ENCODE measurements around the gene OLFM4.

Gene OLFM4

GRCh38 chr13:53043398-53043797 lies 14.8 kb downstream of the OLFM4 start:
- Histone ChIP-seq H3K4me2 (ENCODE audit: low read length) (no peak overlapping the region), H3K4me1 (ENCODE audit: control insufficient read depth, low read depth, low read length) (no peaks in the 10 kb centered on the region), H3K56ac (ENCODE audit: low read length) (no peak overlapping the region), H4K8ac (ENCODE audit: low read depth, low read length) (no peak overlapping the region), H3K9ac (ENCODE audit: low read length) (no peak overlapping the region), H3K79me2 (ENCODE audit: control insufficient read depth, insufficient read depth, low read length) (no peaks in the 10 kb centered on the region), H2AK5ac (ENCODE audit: low read length) (no peak overlapping the region), H3K23ac (ENCODE audit: low read length) (no peak overlapping the region), H2BK15ac (replicated peaks; ENCODE audit: low read depth) (no peak overlapping the region), H4K5ac (ENCODE audit: low read length) (no peak overlapping the region), H3K4ac (ENCODE audit: low read depth, low read length) (no peak overlapping the region), H3K36me3 (ENCODE audit: control insufficient read depth, insufficient read depth, low read length) (no peaks in the 10 kb centered on the region), H2BK5ac (ENCODE audit: low read length) (no peak overlapping the region), H3K27me3 (ENCODE audit: insufficient read depth, low read length, poor library complexity) (no peaks in the 10 kb centered on the region), H3K18ac (ENCODE audit: low read length) (no peak overlapping the region), H3K4me3 (ENCODE audit: low read length) (no peak overlapping the region), H3K79me1 (ENCODE audit: low read length) (no peaks in the 10 kb centered on the region), H2BK120ac (ENCODE audit: low read depth, low read length) (no peak overlapping the region), H3K27ac (ENCODE audit: low read depth, low read length) (no peak overlapping the region)
- peak; percentile 49 for DNase-seq
- no CpG with 5 or more reads among the region's 2 CpGs for WGBS (ENCODE audit: extremely low coverage, insufficient coverage, low lambda C conversion rate)

- H3K9ac ChIP-seq (ENCODE audit: low read length): no peak overlapping the region
- H2BK15ac ChIP-seq (replicated peaks; ENCODE audit: low read depth): no peak overlapping the region
- no peak overlapping the region for H4K8ac ChIP-seq (ENCODE audit: low read depth, low read length)
- H2AK5ac ChIP-seq (ENCODE audit: low read length): no peak overlapping the region
- H3K4me3 ChIP-seq (ENCODE audit: low read length): no peak overlapping the region
- DNase-seq: no peak
- no peaks in the 10 kb centered on the region for H3K4me1 ChIP-seq (ENCODE audit: control insufficient read depth, low read depth, low read length)
- H2BK120ac ChIP-seq (ENCODE audit: low read depth, low read length): no peak overlapping the region
- no peaks in the 10 kb centered on the region for H3K79me1 ChIP-seq (ENCODE audit: low read length)
- H2BK5ac ChIP-seq (ENCODE audit: low read length): no peak overlapping the region
- H3K27ac ChIP-seq (ENCODE audit: low read depth, low read length): no peak overlapping the region
- H3K18ac ChIP-seq (ENCODE audit: low read length): no peak overlapping the region
- no peak overlapping the region for H3K23ac ChIP-seq (ENCODE audit: low read length)
- H4K5ac ChIP-seq (ENCODE audit: low read length): no peak overlapping the region
- H3K27me3 ChIP-seq (ENCODE audit: insufficient read depth, low read length, poor library complexity): no peaks in the 10 kb centered on the region
- no peak overlapping the region for H3K4me2 ChIP-seq (ENCODE audit: low read length)
- no peak overlapping the region for H3K4ac ChIP-seq (ENCODE audit: low read depth, low read length)
- H3K36me3 ChIP-seq (ENCODE audit: control insufficient read depth, insufficient read depth, low read length): no peaks in the 10 kb centered on the region
- no peaks in the 10 kb centered on the region for H3K79me2 ChIP-seq (ENCODE audit: control insufficient read depth, insufficient read depth, low read length)
- H3K56ac ChIP-seq (ENCODE audit: low read length): no peak overlapping the region
Observed at GRCh38 chr13:53045189-53045588, 16.6 kb downstream of the OLFM4 start.

DNA sequence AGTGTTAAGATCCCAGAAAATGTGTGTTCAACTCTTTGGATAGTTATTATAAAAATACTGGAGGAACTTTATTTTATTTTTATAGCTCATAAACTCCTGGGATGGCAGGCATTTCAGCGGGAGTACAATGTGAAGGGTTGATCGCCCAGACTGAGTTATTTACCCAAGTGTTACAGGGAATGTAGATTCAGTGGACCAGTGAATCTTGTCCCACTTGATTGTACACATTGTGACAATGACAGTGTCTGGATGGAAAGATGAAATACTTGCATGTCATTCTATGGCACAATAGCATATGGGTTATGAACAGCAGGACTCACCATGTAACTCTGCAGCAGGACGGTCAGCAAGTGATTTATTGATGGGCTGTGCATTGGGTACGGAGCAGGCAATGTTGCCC lies 20.3 kb downstream of the OLFM4 start:
- Histone ChIP-seq H2AK5ac (ENCODE audit: low read length) (no peak overlapping the region), H4K5ac (ENCODE audit: low read length) (no peak overlapping the region), H3K4me3 (ENCODE audit: low read length) (no peak overlapping the region), H3K79me1 (ENCODE audit: low read length) (no peaks in the 10 kb centered on the region), H3K27ac (ENCODE audit: low read depth, low read length) (no peak overlapping the region), H3K4ac (ENCODE audit: low read depth, low read length) (no peak overlapping the region), H3K18ac (ENCODE audit: low read length) (no peak overlapping the region), H2BK15ac (replicated peaks; ENCODE audit: low read depth) (no peak overlapping the region), H3K23ac (ENCODE audit: low read length) (no peak overlapping the region), H3K4me1 (ENCODE audit: control insufficient read depth, low read depth, low read length) (no peaks in the 10 kb centered on the region), H3K56ac (ENCODE audit: low read length) (no peak overlapping the region), H3K27me3 (ENCODE audit: insufficient read depth, low read length, poor library complexity) (no peaks in the 10 kb centered on the region), H3K9ac (ENCODE audit: low read length) (no peak overlapping the region), H4K8ac (ENCODE audit: low read depth, low read length) (no peak overlapping the region), H3K79me2 (ENCODE audit: control insufficient read depth, insufficient read depth, low read length) (no peaks in the 10 kb centered on the region), H2BK120ac (ENCODE audit: low read depth, low read length) (no peak overlapping the region), H2BK5ac (ENCODE audit: low read length) (no peak overlapping the region), H3K4me2 (ENCODE audit: low read length) (no peak overlapping the region), H3K36me3 (ENCODE audit: control insufficient read depth, insufficient read depth, low read length) (no peaks in the 10 kb centered on the region)
- DNase-seq: no peak
- no CpG with 5 or more reads among the region's 4 CpGs for WGBS (ENCODE audit: extremely low coverage, insufficient coverage, low lambda C conversion rate)

DNA sequence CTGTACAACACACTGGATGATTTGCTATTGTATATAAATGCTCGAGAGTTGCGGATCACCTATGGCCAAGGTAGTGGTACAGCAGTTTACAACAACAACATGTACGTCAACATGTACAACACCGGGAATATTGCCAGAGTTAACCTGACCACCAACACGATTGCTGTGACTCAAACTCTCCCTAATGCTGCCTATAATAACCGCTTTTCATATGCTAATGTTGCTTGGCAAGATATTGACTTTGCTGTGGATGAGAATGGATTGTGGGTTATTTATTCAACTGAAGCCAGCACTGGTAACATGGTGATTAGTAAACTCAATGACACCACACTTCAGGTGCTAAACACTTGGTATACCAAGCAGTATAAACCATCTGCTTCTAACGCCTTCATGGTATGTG lies 21.5 kb downstream of the OLFM4 start:
- no peak overlapping the region for H3K56ac ChIP-seq (ENCODE audit: low read length)
- no peaks in the 10 kb centered on the region for H3K79me2 ChIP-seq (ENCODE audit: control insufficient read depth, insufficient read depth, low read length)
- H3K9ac ChIP-seq (ENCODE audit: low read length): no peak overlapping the region
- H3K27me3 ChIP-seq (ENCODE audit: insufficient read depth, low read length, poor library complexity): no peaks in the 10 kb centered on the region
- H2AK5ac ChIP-seq (ENCODE audit: low read length): no peak overlapping the region
- H3K4me3 ChIP-seq (ENCODE audit: low read length): no peak overlapping the region
- no peak overlapping the region for H3K23ac ChIP-seq (ENCODE audit: low read length)
- no peaks in the 10 kb centered on the region for H3K36me3 ChIP-seq (ENCODE audit: control insufficient read depth, insufficient read depth, low read length)
- DNase-seq: no peak
- H3K27ac ChIP-seq (ENCODE audit: low read depth, low read length): no peak overlapping the region
- no peak overlapping the region for H2BK15ac ChIP-seq (replicated peaks; ENCODE audit: low read depth)
- no peak overlapping the region for H3K4ac ChIP-seq (ENCODE audit: low read depth, low read length)
- H3K4me1 ChIP-seq (ENCODE audit: control insufficient read depth, low read depth, low read length): no peaks in the 10 kb centered on the region
- H2BK5ac ChIP-seq (ENCODE audit: low read length): no peak overlapping the region
- WGBS (ENCODE audit: extremely low coverage, insufficient coverage, low lambda C conversion rate): no CpG with 5 or more reads among the region's 7 CpGs
- H3K18ac ChIP-seq (ENCODE audit: low read length): no peak overlapping the region
- H4K5ac ChIP-seq (ENCODE audit: low read length): no peak overlapping the region
- H4K8ac ChIP-seq (ENCODE audit: low read depth, low read length): no peak overlapping the region
- H3K4me2 ChIP-seq (ENCODE audit: low read length): no peak overlapping the region
- no peaks in the 10 kb centered on the region for H3K79me1 ChIP-seq (ENCODE audit: low read length)
- H2BK120ac ChIP-seq (ENCODE audit: low read depth, low read length): no peak overlapping the region

DNA sequence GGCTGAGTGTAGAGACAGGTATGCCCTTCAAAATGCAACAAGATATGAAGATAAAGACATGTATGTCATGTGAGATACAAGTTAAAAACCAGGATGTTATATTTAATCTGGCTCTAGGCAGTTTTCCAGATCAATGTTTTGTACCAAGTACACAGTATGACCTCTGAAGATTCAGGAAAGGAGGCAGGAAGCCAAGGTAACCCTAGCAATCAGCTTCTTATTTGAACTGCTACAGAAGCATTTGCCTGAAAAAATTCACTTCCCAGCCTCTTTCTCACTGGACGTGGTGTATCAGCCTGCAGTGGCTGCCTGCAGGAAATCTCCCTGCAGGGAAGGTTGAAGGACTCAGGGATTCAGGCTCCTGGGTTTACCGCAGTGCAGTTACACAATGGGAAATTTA lies 24.1 kb downstream of the OLFM4 start:
- no peak overlapping the region for H3K27ac ChIP-seq (ENCODE audit: low read depth, low read length)
- H2BK5ac ChIP-seq (ENCODE audit: low read length): no peak overlapping the region
- no peak overlapping the region for H4K8ac ChIP-seq (ENCODE audit: low read depth, low read length)
- no peaks in the 10 kb centered on the region for H3K79me2 ChIP-seq (ENCODE audit: control insufficient read depth, insufficient read depth, low read length)
- no peaks in the 10 kb centered on the region for H3K79me1 ChIP-seq (ENCODE audit: low read length)
- H3K18ac ChIP-seq (ENCODE audit: low read length): no peak overlapping the region
- no peak overlapping the region for H3K23ac ChIP-seq (ENCODE audit: low read length)
- no peak overlapping the region for H2BK120ac ChIP-seq (ENCODE audit: low read depth, low read length)
- H3K27me3 ChIP-seq (ENCODE audit: insufficient read depth, low read length, poor library complexity): no peaks in the 10 kb centered on the region
- H3K9ac ChIP-seq (ENCODE audit: low read length): no peak overlapping the region
- no peak overlapping the region for H3K4me3 ChIP-seq (ENCODE audit: low read length)
- no peak overlapping the region for H2BK15ac ChIP-seq (replicated peaks; ENCODE audit: low read depth)
- no peak for DNase-seq
- H3K4me2 ChIP-seq (ENCODE audit: low read length): no peak overlapping the region
- H4K5ac ChIP-seq (ENCODE audit: low read length): no peak overlapping the region
- H3K4ac ChIP-seq (ENCODE audit: low read depth, low read length): no peak overlapping the region
- WGBS (ENCODE audit: extremely low coverage, insufficient coverage, low lambda C conversion rate): no CpG with 5 or more reads among the region's 2 CpGs
- H3K36me3 ChIP-seq (ENCODE audit: control insufficient read depth, insufficient read depth, low read length): no peaks in the 10 kb centered on the region
- no peak overlapping the region for H2AK5ac ChIP-seq (ENCODE audit: low read length)
- H3K4me1 ChIP-seq (ENCODE audit: control insufficient read depth, low read depth, low read length): no peaks in the 10 kb centered on the region
- no peak overlapping the region for H3K56ac ChIP-seq (ENCODE audit: low read length)

GRCh38 chr13:53054569-53054968 lies 26.0 kb downstream of the OLFM4 start:
- no peaks in the 10 kb centered on the region for H3K79me1 ChIP-seq (ENCODE audit: low read length)
- no peak overlapping the region for H4K5ac ChIP-seq (ENCODE audit: low read length)
- H2AK5ac ChIP-seq (ENCODE audit: low read length): no peak overlapping the region
- WGBS (ENCODE audit: extremely low coverage, insufficient coverage, low lambda C conversion rate): no CpG with 5 or more reads among the region's 4 CpGs
- no peaks in the 10 kb centered on the region for H3K79me2 ChIP-seq (ENCODE audit: control insufficient read depth, insufficient read depth, low read length)
- H3K4ac ChIP-seq (ENCODE audit: low read depth, low read length): no peak overlapping the region
- H3K18ac ChIP-seq (ENCODE audit: low read length): no peak overlapping the region
- no peak overlapping the region for H2BK15ac ChIP-seq (replicated peaks; ENCODE audit: low read depth)
- H2BK5ac ChIP-seq (ENCODE audit: low read length): no peak overlapping the region
- H3K36me3 ChIP-seq (ENCODE audit: control insufficient read depth, insufficient read depth, low read length): no peaks in the 10 kb centered on the region
- H3K9ac ChIP-seq (ENCODE audit: low read length): no peak overlapping the region
- no peak overlapping the region for H3K23ac ChIP-seq (ENCODE audit: low read length)
- no peak for DNase-seq
- no peak overlapping the region for H3K27ac ChIP-seq (ENCODE audit: low read depth, low read length)
- H3K4me3 ChIP-seq (ENCODE audit: low read length): no peak overlapping the region
- no peak overlapping the region for H3K4me2 ChIP-seq (ENCODE audit: low read length)
- no peaks in the 10 kb centered on the region for H3K27me3 ChIP-seq (ENCODE audit: insufficient read depth, low read length, poor library complexity)
- H3K4me1 ChIP-seq (ENCODE audit: control insufficient read depth, low read depth, low read length): no peaks in the 10 kb centered on the region
- H3K56ac ChIP-seq (ENCODE audit: low read length): no peak overlapping the region
- no peak overlapping the region for H4K8ac ChIP-seq (ENCODE audit: low read depth, low read length)
- no peak overlapping the region for H2BK120ac ChIP-seq (ENCODE audit: low read depth, low read length)
